ENCODE measurements around the gene CTNND2.

CTNND2 gene

DNA sequence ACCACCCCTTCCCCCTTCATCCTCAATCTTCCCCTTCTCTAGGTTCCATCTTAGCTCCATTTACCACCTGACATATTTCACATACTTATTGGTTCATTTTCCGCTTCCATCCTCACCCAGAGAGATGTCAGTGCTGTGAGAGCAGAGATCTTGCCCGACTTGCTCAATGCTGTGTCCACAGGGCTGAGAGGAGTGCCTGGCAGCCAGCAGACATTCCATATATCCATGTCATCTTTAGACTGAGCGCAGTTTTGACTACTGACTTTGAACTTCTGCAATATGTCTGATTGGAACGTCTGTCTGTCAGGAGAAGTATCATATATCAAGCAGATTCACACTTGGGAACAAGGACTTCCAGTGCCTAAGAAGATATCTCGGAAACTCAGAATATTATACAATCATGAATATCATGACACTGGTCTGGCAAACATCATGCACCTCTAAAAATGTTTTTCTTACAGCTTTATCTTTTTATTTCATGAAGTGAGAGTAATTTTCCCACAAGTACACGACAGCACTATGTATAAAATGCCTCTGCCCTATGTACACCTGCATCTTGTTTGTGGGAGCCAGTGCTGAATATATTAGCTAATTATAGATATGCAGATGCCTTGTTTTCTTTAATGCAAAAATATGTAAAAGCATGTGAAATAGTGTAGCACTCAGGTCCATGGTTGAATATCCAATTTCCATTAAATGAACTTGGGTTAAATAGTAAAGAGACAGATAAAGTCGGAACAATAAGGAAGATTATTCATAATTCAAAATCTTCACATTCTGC is 689.2 kb downstream of the CTNND2 start:
- Histone ChIP-seq H3K4me1 (ENCODE audit: control insufficient read depth, insufficient read depth, low read length, poor library complexity, severe bottlenecking) (no peaks in the 10 kb centered on the region), H3K9me3 (ENCODE audit: control insufficient read depth, low read length) (peaks cover 5% of the 10 kb centered on the region), H3K36me3 (ENCODE audit: control insufficient read depth, insufficient read depth, low read length) (no peaks in the 10 kb centered on the region), H3K4me3 (ENCODE audit: extremely low read depth, insufficient read depth, low read length, poor library complexity, severe bottlenecking) (no peak overlapping the region), H3K27ac (ENCODE audit: low read depth, low read length, severe bottlenecking) (no peak overlapping the region)
- WGBS, 2 experiments (ENCODE audit: insufficient coverage in 2 of 2) = 86% methylated on average over 4 of the region's 7 CpGs

DNA sequence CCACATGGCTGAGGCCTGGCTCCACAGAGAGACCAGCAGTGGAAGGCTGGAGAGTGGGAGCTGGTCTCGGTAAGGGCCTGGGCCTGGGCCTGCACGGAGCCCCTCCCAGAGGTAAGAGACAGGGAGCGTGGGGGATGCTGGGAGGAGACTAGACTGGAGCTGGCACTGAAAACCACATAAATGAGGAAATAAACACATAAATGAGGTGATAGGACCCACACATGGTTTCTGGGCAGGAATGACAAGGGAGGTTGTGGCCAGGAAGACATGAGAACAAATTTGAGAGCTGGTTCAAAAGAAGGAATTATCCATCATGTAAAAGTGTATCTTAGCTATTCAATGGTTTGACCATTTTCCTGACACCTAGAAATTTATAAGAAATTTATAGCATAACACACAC is 691.5 kb downstream of the CTNND2 start:
- no peaks in the 10 kb centered on the region for H3K4me1 ChIP-seq (ENCODE audit: control insufficient read depth, insufficient read depth, low read length, poor library complexity, severe bottlenecking)
- WGBS, 2 experiments (ENCODE audit: insufficient coverage in 2 of 2) = 83 to 91% methylated on average over 1 to 3 of the region's 3 CpGs
- no peak overlapping the region for H3K4me3 ChIP-seq (ENCODE audit: extremely low read depth, insufficient read depth, low read length, poor library complexity, severe bottlenecking)
- H3K9me3 ChIP-seq (ENCODE audit: control insufficient read depth, low read length) = peaks cover 5% of the 10 kb centered on the region
- no peaks in the 10 kb centered on the region for H3K36me3 ChIP-seq (ENCODE audit: control insufficient read depth, insufficient read depth, low read length)
- no peak overlapping the region for H3K27ac ChIP-seq (ENCODE audit: low read depth, low read length, severe bottlenecking)

DNA sequence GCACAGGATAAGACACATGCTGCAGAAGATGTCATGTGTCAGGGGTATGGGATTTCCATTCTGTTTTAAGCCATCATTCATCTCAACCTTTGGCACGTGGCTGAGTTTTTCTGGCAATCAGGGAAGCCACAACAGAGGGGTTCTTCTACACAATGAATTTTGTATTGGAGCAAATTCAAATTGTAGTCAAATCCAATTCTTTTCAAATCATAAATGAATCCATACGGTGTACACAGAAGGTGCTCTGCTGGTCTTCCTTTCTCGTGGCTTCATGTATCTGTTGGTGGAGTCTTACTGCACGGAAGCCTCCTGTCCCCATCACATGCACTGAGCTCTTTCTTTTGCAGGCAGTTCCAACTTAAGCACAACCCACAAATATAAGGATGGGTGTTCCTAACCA is 706.5 kb downstream of the CTNND2 start:
- Histone ChIP-seq H3K27ac (ENCODE audit: low read depth, low read length, severe bottlenecking) (no peak overlapping the region), H3K4me3 (ENCODE audit: extremely low read depth, insufficient read depth, low read length, poor library complexity, severe bottlenecking) (no peak overlapping the region), H3K4me1 (ENCODE audit: control insufficient read depth, insufficient read depth, low read length, poor library complexity, severe bottlenecking) (no peaks in the 10 kb centered on the region), H3K36me3 (ENCODE audit: control insufficient read depth, insufficient read depth, low read length) (no peaks in the 10 kb centered on the region), H3K9me3 (ENCODE audit: control insufficient read depth, low read length) (no peaks in the 10 kb centered on the region)
- 100% methylated on average over 1 of the region's 4 CpGs for WGBS, 2 experiments (ENCODE audit: insufficient coverage in 2 of 2)

DNA sequence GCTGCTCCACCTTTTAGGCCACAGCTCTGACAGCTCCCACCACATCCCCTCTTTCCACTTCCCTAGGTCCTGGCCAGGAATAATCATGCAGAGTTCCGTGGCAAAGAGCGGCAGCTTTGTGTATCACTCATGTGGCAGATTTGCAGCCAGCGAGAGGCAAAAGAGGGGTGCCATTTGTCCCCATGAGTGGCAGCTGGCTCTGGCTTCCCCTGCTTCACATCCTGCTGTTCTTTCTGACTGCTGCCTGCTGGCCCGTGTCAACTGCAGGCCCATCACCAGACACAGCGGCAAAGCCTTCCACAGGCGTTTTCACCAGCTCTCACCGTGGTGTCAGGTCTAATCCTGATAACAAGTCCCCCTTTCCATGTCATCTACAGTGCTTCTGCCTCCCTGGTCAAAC is 712.6 kb downstream of the CTNND2 start:
- no peaks in the 10 kb centered on the region for H3K9me3 ChIP-seq (ENCODE audit: control insufficient read depth, low read length)
- no peaks in the 10 kb centered on the region for H3K36me3 ChIP-seq (ENCODE audit: control insufficient read depth, insufficient read depth, low read length)
- 87 to 88% methylated on average over 5 to 7 of the region's 7 CpGs for WGBS, 2 experiments (ENCODE audit: insufficient coverage in 2 of 2)
- no peak overlapping the region for H3K27ac ChIP-seq (ENCODE audit: low read depth, low read length, severe bottlenecking)
- H3K4me3 ChIP-seq (ENCODE audit: extremely low read depth, insufficient read depth, low read length, poor library complexity, severe bottlenecking) = no peak overlapping the region
- no peaks in the 10 kb centered on the region for H3K4me1 ChIP-seq (ENCODE audit: control insufficient read depth, insufficient read depth, low read length, poor library complexity, severe bottlenecking)

DNA sequence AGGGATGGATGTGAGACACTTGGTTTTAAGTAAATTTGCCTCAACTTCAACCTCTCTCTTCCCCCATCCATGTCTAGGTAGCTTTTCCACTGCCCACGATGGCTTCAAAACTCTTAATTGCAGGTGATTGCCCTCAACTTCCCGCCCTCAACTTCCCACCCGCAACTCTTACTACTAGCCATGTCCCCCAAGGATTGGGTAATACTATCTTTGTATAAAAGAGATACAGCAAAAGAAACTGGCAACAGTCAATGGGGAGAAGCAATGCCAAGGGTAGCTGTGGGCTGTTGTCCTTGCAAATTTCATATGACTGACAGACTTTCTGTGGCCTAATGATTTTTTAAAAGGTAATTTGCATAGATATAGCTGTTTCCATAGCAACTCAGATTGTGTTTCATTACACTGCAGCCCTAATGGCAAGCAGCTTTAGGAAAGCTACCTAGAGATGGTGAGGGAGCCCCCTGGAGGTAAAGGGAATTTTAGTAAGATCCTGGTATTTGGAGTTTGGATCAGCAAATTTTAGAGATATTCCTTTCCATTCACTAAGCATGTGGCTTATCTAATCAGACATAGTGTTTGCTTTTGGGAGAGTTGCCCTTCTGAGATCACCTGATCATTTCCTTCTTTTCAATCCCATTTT is 721.7 kb downstream of the CTNND2 start:
- no peaks in the 10 kb centered on the region for H3K4me1 ChIP-seq (ENCODE audit: control insufficient read depth, insufficient read depth, low read length, poor library complexity, severe bottlenecking)
- no peaks in the 10 kb centered on the region for H3K9me3 ChIP-seq (ENCODE audit: control insufficient read depth, low read length)
- 60 to 100% methylated on average over 1 of the region's 3 CpGs for WGBS, 2 experiments (ENCODE audit: insufficient coverage in 2 of 2)
- no peak overlapping the region for H3K4me3 ChIP-seq (ENCODE audit: extremely low read depth, insufficient read depth, low read length, poor library complexity, severe bottlenecking)
- no peaks in the 10 kb centered on the region for H3K36me3 ChIP-seq (ENCODE audit: control insufficient read depth, insufficient read depth, low read length)
- H3K27ac ChIP-seq (ENCODE audit: low read depth, low read length, severe bottlenecking) = no peak overlapping the region

DNA sequence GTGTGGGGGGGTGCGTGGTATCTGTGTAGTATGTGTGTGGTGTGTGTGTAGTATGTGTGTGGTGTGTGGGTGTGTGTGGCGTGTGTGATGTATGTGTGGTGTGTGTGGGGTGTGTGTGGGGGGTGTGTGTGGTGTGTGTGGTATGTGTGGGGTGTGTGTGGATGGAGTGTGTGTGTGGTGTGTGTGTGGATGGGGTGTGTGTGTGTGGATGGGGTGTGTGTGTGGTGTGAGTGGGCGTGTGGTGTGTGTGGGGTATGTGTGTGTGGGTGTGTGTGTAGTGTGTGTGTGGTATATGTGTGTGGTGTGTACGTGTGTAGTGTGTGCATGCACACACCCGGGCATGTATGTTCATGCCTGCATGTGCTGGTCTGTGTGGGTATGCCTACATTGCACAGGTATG is 722.3 kb downstream of the CTNND2 start:
- Histone ChIP-seq H3K4me1 (ENCODE audit: control insufficient read depth, insufficient read depth, low read length, poor library complexity, severe bottlenecking) (no peaks in the 10 kb centered on the region), H3K36me3 (ENCODE audit: control insufficient read depth, insufficient read depth, low read length) (no peaks in the 10 kb centered on the region), H3K9me3 (ENCODE audit: control insufficient read depth, low read length) (no peaks in the 10 kb centered on the region), H3K4me3 (ENCODE audit: extremely low read depth, insufficient read depth, low read length, poor library complexity, severe bottlenecking) (no peak overlapping the region), H3K27ac (ENCODE audit: low read depth, low read length, severe bottlenecking) (no peak overlapping the region)
- 92 to 96% methylated on average over 3 to 4 of the region's 5 CpGs for WGBS, 2 experiments (ENCODE audit: insufficient coverage in 2 of 2)

DNA sequence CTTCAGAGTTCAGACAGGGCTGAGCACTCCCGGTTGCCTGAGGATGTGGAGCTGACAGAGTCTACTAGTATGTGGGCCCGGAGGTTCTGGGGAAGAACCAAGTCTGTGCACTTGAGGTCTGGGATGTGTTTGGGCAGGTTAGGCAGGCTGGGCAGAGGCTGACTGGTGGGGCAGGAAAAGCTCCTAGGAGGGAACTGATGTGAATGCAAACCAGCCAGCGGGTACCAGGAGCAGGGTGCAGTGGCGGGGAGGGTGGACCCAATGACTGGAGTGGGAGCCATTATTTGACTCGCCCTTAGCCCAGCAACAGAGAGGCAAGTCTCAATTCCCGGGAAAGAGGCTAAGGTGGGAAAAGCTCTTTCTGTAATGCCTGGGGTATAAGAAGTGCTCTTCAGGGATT is 723.4 kb downstream of the CTNND2 start:
- 89 to 94% methylated on average over 3 to 6 of the region's 6 CpGs for WGBS, 2 experiments (ENCODE audit: insufficient coverage in 2 of 2)
- no peaks in the 10 kb centered on the region for H3K36me3 ChIP-seq (ENCODE audit: control insufficient read depth, insufficient read depth, low read length)
- no peak overlapping the region for H3K27ac ChIP-seq (ENCODE audit: low read depth, low read length, severe bottlenecking)
- H3K9me3 ChIP-seq (ENCODE audit: control insufficient read depth, low read length) = no peaks in the 10 kb centered on the region
- H3K4me1 ChIP-seq (ENCODE audit: control insufficient read depth, insufficient read depth, low read length, poor library complexity, severe bottlenecking) = no peaks in the 10 kb centered on the region
- H3K4me3 ChIP-seq (ENCODE audit: extremely low read depth, insufficient read depth, low read length, poor library complexity, severe bottlenecking) = no peak overlapping the region

DNA sequence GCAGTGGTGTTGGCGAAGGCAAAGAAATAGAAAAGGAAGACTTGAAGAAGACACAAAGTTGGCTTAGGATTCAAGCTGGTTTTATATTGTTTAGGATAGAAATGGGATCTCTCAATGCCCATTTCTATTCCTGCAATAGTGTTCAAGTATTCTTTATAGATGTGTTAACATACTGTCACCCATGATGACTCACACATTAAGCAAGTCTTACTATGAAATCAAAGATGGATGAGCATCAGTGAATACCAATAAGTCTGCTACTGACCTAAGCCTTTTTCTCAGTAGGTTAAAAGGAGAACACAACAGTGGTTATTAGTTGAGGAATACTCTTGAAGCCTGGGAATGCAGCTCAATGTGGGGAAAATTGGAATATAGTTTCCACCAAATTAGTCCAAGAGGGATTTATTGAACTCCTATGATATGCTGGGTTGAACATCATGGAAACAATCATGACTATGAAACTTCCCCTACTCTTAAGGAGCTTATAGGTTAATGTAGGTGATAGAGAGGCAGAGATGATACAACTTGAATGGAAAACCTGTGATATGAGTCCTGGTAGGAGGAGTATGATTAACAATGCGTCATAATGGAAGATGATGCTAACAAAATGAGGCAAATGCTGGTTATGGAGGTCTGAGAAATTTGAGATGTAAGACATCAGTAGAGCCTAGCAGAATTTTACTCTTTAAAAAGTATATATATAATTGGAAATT is 726.1 kb downstream of the CTNND2 start:
- H3K4me1 ChIP-seq (ENCODE audit: control insufficient read depth, insufficient read depth, low read length, poor library complexity, severe bottlenecking) = peaks cover 9% of the 10 kb centered on the region
- WGBS, 2 experiments (ENCODE audit: insufficient coverage in 2 of 2) = 71 to 100% methylated on average over 1 to 2 of the region's 2 CpGs
- H3K4me3 ChIP-seq (ENCODE audit: extremely low read depth, insufficient read depth, low read length, poor library complexity, severe bottlenecking) = no peak overlapping the region
- no peaks in the 10 kb centered on the region for H3K9me3 ChIP-seq (ENCODE audit: control insufficient read depth, low read length)
- H3K36me3 ChIP-seq (ENCODE audit: control insufficient read depth, insufficient read depth, low read length) = no peaks in the 10 kb centered on the region
- no peak overlapping the region for H3K27ac ChIP-seq (ENCODE audit: low read depth, low read length, severe bottlenecking)

DNA sequence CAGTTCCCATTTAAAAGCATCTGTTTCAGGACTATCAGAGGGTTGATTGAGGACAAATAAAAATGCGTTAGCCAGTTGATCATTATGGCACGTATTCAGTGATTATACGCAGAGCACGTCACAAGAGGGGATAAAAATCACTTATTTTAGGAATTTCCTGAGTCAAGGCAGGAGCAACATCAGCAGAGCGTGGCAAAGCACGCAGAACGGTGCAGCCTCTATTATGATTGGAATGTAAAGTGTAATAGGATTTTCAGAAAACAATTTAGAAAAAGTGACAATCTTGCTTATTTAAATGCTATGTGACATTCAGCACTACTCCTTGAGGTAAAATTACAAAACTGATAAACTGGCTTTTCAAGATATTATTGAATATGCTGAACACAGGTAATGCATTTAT is 729.7 kb downstream of the CTNND2 start:
- Histone ChIP-seq H3K27ac (ENCODE audit: low read depth, low read length, severe bottlenecking) (no peak overlapping the region), H3K9me3 (ENCODE audit: control insufficient read depth, low read length) (no peaks in the 10 kb centered on the region), H3K36me3 (ENCODE audit: control insufficient read depth, insufficient read depth, low read length) (no peaks in the 10 kb centered on the region), H3K4me1 (ENCODE audit: control insufficient read depth, insufficient read depth, low read length, poor library complexity, severe bottlenecking) (peaks cover 9% of the 10 kb centered on the region), H3K4me3 (ENCODE audit: extremely low read depth, insufficient read depth, low read length, poor library complexity, severe bottlenecking) (no peak overlapping the region)
- 87 to 94% methylated on average over 6 to 7 of the region's 7 CpGs for WGBS, 2 experiments (ENCODE audit: insufficient coverage in 2 of 2)

DNA sequence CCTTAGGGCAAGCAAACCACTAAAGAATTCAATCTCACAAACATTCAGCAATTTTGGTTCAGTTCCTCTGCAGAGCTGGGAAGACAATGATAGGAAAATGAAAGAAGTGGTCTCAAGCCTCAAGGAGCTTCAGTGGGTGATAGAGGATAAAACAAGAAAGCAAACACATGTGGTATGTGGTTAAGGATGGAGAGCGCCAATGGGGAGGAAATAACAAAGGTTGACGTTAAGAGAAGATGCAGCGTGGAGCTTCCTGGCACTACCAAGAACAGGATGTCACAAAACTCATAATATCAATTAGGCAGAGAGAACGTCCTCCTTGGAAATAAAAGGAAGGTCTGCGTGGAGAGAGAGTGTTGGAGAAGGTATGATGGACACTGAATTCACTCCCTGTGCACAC is 731.8 kb downstream of the CTNND2 start:
- peaks cover 9% of the 10 kb centered on the region for H3K4me1 ChIP-seq (ENCODE audit: control insufficient read depth, insufficient read depth, low read length, poor library complexity, severe bottlenecking)
- H3K9me3 ChIP-seq (ENCODE audit: control insufficient read depth, low read length) = no peaks in the 10 kb centered on the region
- H3K36me3 ChIP-seq (ENCODE audit: control insufficient read depth, insufficient read depth, low read length) = no peaks in the 10 kb centered on the region
- 75 to 84% methylated on average over 2 to 4 of the region's 5 CpGs for WGBS, 2 experiments (ENCODE audit: insufficient coverage in 2 of 2)
- H3K4me3 ChIP-seq (ENCODE audit: extremely low read depth, insufficient read depth, low read length, poor library complexity, severe bottlenecking) = no peak overlapping the region
- H3K27ac ChIP-seq (ENCODE audit: low read depth, low read length, severe bottlenecking) = no peak overlapping the region

DNA sequence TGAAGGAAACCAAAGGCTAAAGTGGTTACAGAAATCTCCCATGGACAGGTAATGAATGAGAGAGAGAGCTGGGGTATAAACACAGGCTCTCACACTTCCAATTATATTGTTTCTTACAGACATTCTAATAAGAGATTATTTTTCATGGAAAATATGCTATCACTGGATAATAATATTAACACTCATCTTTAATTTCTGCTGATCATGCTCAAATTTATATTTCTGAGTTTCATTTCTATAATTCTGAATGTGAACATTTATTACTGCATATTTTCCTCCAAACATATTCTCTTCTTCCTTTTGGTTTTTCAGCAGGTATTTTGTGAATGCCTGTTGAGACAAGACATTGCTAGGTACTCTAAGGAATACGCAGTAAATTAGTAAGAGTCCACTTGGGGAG is 733.0 kb downstream of the CTNND2 start:
- Histone ChIP-seq H3K36me3 (ENCODE audit: control insufficient read depth, insufficient read depth, low read length) (no peaks in the 10 kb centered on the region), H3K4me3 (ENCODE audit: extremely low read depth, insufficient read depth, low read length, poor library complexity, severe bottlenecking) (no peak overlapping the region), H3K4me1 (ENCODE audit: control insufficient read depth, insufficient read depth, low read length, poor library complexity, severe bottlenecking) (peaks cover 9% of the 10 kb centered on the region), H3K9me3 (ENCODE audit: control insufficient read depth, low read length) (no peaks in the 10 kb centered on the region), H3K27ac (ENCODE audit: low read depth, low read length, severe bottlenecking) (no peak overlapping the region)
- 83% methylated on average over 1 of the region's 1 CpG; no CpG with 5 or more reads in 1 of the 2 experiments for WGBS, 2 experiments (ENCODE audit: insufficient coverage in 2 of 2)

Data from mesodermal cell (in vitro differentiated cells).